HepG2 (cell line): ENCODE measurements around the gene NBR1. TPM values are rescaled to one million over a fixed set of nuclear protein-coding genes. Genes with fewer than 3 reads are reported as not detected.

ENCODE experiments used
- DNMT3B ChIP-seq: conservative IDR thresholded peaks from 2 replicates; pipeline ENCODE4 v1.6.1; 2016; ENCODE audit warnings: missing biosample characterization, control low read depth
- HNRNPH1 ChIP-seq: fragments of 200-400 bp; formaldehyde crosslinking; optimal IDR thresholded peaks from 2 replicates; pipeline ENCODE3; 2017; ENCODE audit warnings: mild to moderate bottlenecking, low read depth, low read length
- HOXA7 ChIP-seq: sonication (generic); formaldehyde crosslinking; IDR thresholded peaks from 2 replicates; pipeline ENCODE4 v1.8.1; 2022; ENCODE audit warnings: mild to moderate bottlenecking, missing genetic modification reagents, moderate library complexity
- JUNB ChIP-seq: sonication (generic); formaldehyde crosslinking; IDR thresholded peaks from 2 replicates; pipeline ENCODE4 v1.8.0; 2022; ENCODE audit warnings: missing genetic modification reagents, mild to moderate bottlenecking, borderline replicate concordance
- KDM5A ChIP-seq: fragments of 200-600 bp; sonication (generic); IDR thresholded peaks from 2 replicates; pipeline ENCODE4 v1.7.0; 2018; ENCODE audit warnings: antibody characterized with exemption, mild to moderate bottlenecking, low read length, borderline replicate concordance
- NFRKB ChIP-seq: fragments of 450-650 bp; IDR thresholded peaks from 2 replicates; pipeline ENCODE4 v1.6.1; 2017
- SIN3B ChIP-seq: fragments of 150-350 bp; IDR thresholded peaks from 2 replicates; pipeline ENCODE4 v1.6.1; 2014; ENCODE audit warnings: low read length
- SP140L ChIP-seq: sonication (generic); formaldehyde crosslinking; IDR thresholded peaks from 2 replicates; pipeline ENCODE4 v1.4.0; 2020; ENCODE audit warnings: missing genetic modification reagents, borderline replicate concordance
- SP5 ChIP-seq: IDR thresholded peaks from 2 replicates; pipeline ENCODE4 v1.6.1; 2016; ENCODE audit warnings: low read depth, borderline replicate concordance
- TBX3 ChIP-seq: fragments of 450-650 bp; IDR thresholded peaks from 2 replicates; pipeline ENCODE4 v1.6.1; 2017; ENCODE audit warnings: antibody characterized with exemption, mild to moderate bottlenecking, inconsistent platforms, borderline replicate concordance
- ZFY ChIP-seq: sonication (generic); formaldehyde crosslinking; IDR thresholded peaks from 2 replicates; pipeline ENCODE4 v1.4.0; 2020; ENCODE audit warnings: missing genetic modification reagents
- ZMAT3 ChIP-seq: sonication (generic); formaldehyde crosslinking; conservative IDR thresholded peaks from 2 replicates; pipeline ENCODE4 v1.7.0; 2021; ENCODE audit warnings: missing genetic modification reagents
- ZNF713 ChIP-seq: sonication (generic); formaldehyde crosslinking; IDR thresholded peaks from 2 replicates; pipeline ENCODE4 v1.4.0; 2020; ENCODE audit warnings: mild to moderate bottlenecking, missing genetic modification reagents
- ZNF83 ChIP-seq: sonication (generic); formaldehyde crosslinking; IDR thresholded peaks from 2 replicates; pipeline ENCODE4 v1.4.0; 2020; ENCODE audit warnings: missing genetic modification reagents, mild to moderate bottlenecking, borderline replicate concordance
- polyA plus RNA-seq, 8 experiments: library from polyadenylated mRNA; depleted of rRNA in 3 of 8; stranded (reverse) in 7 of 8; unstranded in 1 of 8; fragments of >200 nt; fragmentation: Illumina TruSeq in 4 of 8; extraction: Trizol in 4 of 8; gene quantifications; 2 replicates each; pipeline versions ENCODE4 v1.2.1 to v1.2.3, GENCODE V29; 2011 to 2016; ENCODE audit warnings: low read depth in 4 of 8, missing spikeins in 1 of 8, mixed read lengths in 1 of 8; ENCODE audit not compliant: insufficient read depth in 1 of 8
- total RNA-seq, 5 experiments: library from RNA; depleted of rRNA; stranded (reverse); fragments of >200 nt; fragmentation: Illumina TruSeq; extraction: Trizol; gene quantifications; 2 replicates each; pipeline ENCODE4 v1.2.3, GENCODE V29; 2016; ENCODE audit warnings: low read depth in 1 of 5
- TF ChIP-seq, protein P1 (sequence below): sonication (generic); formaldehyde crosslinking; IDR thresholded peaks from 2 replicates; pipeline ENCODE4 v1.5.0; 2020; ENCODE audit warnings: mild to moderate bottlenecking, missing genetic modification reagents
- TF ChIP-seq, protein P2 (sequence below): sonication (generic); formaldehyde crosslinking; IDR thresholded peaks from 2 replicates; pipeline ENCODE4 v1.4.0; 2020; ENCODE audit warnings: mild to moderate bottlenecking, missing genetic modification reagents
- TF ChIP-seq, protein P3 (sequence below): sonication (generic); formaldehyde crosslinking; IDR thresholded peaks from 2 replicates; pipeline ENCODE4 v1.4.0; 2020; ENCODE audit warnings: missing genetic modification reagents, borderline replicate concordance

NBR1 gene
- total and polyA plus RNA-seq, 2 of the 13 experiments (the other 11 are each of a cell fraction or from before 2014, with no cell fraction given), result 51.7 to 121 TPM

DNA sequence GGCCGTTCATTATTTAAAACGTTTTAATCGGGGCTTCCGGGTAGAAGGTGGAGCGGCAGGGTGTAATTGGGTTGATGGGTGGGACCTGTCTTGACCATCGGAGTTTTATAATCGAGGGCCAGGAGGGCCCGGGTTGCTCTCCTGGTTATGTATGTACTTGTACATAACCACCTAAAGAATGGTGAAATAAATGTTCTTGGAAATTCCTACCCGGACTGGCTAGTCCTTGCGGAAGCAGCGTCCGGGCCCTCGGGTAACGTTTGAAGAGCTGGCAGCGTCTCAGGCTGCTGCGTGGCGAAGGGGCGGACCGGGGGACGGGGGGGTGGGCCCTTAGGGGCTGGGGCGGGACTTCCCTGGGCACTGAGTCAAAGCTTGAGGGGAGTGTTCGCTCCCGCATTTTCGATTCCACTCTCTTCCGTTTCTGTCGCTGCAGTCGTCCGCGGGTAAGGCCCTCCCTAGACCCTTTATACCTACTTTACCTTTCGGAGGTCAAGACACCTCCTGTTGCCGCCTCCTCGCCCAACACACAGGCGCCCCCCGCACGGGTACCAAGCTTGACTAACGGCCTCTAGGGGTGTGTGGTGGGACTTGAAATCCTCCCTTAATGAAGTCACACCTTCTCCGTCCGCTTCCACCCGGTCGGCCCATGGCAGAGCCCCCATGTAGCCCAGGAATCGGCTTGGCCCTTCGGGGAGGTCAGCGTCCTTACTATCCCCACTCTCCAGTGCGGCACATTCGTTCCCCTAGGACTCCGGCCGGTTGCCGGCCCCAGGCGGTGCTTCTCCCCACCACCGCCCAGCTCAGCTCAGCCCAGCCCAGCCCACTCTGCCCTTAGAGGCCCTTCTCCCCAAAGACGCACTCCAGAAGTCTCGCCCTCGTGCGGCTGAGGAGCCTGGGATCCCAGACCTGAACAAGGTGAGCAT is 40.7 kb downstream of the NBR1 start, which contains the start of gene TMEM106A (continued):
- TF ChIP-seq SP140L (no peak), TBX3 (no peak), HOXA7 (CRISPR knock-in tag) (no peak), KDM5A (no peak), DNMT3B (CRISPR knock-in tag) (no peak), ZNF713 (CRISPR knock-in tag) (no peak), ZNF83 (no peak), ZMAT3 (peak; percentile 43; the same call in 1 of the 2 replicates), HNRNPH1 (no peak), SP5 (peak; percentile 39; the same call in 1 of the 2 replicates), JUNB (CRISPR knock-in tag) (no peak), NFRKB (no peak), SIN3B (no peak), ZFY (CRISPR knock-in tag) (peak; percentile 74)
- TF ChIP-seq, protein P1, sequence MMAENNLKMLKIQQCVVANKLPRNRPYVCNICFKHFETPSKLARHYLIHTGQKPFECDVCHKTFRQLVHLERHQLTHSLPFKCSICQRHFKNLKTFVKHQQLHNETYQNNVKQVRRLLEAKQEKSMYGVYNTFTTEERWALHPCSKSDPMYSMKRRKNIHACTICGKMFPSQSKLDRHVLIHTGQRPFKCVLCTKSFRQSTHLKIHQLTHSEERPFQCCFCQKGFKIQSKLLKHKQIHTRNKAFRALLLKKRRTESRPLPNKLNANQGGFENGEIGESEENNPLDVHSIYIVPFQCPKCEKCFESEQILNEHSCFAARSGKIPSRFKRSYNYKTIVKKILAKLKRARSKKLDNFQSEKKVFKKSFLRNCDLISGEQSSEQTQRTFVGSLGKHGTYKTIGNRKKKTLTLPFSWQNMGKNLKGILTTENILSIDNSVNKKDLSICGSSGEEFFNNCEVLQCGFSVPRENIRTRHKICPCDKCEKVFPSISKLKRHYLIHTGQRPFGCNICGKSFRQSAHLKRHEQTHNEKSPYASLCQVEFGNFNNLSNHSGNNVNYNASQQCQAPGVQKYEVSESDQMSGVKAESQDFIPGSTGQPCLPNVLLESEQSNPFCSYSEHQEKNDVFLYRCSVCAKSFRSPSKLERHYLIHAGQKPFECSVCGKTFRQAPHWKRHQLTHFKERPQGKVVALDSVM (CRISPR knock-in tag), result no peak
- TF ChIP-seq, protein P2, sequence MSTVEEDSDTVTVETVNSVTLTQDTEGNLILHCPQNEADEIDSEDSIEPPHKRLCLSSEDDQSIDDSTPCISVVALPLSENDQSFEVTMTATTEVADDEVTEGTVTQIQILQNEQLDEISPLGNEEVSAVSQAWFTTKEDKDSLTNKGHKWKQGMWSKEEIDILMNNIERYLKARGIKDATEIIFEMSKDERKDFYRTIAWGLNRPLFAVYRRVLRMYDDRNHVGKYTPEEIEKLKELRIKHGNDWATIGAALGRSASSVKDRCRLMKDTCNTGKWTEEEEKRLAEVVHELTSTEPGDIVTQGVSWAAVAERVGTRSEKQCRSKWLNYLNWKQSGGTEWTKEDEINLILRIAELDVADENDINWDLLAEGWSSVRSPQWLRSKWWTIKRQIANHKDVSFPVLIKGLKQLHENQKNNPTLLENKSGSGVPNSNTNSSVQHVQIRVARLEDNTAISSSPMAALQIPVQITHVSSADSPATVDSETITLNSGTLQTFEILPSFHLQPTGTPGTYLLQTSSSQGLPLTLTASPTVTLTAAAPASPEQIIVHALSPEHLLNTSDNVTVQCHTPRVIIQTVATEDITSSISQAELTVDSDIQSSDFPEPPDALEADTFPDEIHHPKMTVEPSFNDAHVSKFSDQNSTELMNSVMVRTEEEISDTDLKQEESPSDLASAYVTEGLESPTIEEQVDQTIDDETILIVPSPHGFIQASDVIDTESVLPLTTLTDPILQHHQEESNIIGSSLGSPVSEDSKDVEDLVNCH (CRISPR knock-in tag), result no peak
- TF ChIP-seq, protein P3, sequence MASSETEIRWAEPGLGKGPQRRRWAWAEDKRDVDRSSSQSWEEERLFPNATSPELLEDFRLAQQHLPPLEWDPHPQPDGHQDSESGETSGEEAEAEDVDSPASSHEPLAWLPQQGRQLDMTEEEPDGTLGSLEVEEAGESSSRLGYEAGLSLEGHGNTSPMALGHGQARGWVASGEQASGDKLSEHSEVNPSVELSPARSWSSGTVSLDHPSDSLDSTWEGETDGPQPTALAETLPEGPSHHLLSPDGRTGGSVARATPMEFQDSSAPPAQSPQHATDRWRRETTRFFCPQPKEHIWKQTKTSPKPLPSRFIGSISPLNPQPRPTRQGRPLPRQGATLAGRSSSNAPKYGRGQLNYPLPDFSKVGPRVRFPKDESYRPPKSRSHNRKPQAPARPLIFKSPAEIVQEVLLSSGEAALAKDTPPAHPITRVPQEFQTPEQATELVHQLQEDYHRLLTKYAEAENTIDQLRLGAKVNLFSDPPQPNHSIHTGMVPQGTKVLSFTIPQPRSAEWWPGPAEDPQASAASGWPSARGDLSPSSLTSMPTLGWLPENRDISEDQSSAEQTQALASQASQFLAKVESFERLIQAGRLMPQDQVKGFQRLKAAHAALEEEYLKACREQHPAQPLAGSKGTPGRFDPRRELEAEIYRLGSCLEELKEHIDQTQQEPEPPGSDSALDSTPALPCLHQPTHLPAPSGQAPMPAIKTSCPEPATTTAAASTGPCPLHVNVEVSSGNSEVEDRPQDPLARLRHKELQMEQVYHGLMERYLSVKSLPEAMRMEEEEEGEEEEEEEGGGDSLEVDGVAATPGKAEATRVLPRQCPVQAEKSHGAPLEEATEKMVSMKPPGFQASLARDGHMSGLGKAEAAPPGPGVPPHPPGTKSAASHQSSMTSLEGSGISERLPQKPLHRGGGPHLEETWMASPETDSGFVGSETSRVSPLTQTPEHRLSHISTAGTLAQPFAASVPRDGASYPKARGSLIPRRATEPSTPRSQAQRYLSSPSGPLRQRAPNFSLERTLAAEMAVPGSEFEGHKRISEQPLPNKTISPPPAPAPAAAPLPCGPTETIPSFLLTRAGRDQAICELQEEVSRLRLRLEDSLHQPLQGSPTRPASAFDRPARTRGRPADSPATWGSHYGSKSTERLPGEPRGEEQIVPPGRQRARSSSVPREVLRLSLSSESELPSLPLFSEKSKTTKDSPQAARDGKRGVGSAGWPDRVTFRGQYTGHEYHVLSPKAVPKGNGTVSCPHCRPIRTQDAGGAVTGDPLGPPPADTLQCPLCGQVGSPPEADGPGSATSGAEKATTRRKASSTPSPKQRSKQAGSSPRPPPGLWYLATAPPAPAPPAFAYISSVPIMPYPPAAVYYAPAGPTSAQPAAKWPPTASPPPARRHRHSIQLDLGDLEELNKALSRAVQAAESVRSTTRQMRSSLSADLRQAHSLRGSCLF (CRISPR knock-in tag), result peak; percentile 28; the same call in 1 of the 2 replicates
